Endothelial cell of umbilical vein (primary cell): Measurements from ENCODE around the gene EIF2B5. TPM values are rescaled to one million over a fixed set of nuclear protein-coding genes. Genes with fewer than 3 reads are reported as not detected.

Experiments
- BruUV-seq: library from RNA; stranded (reverse); fragments of 400-500 nt; replicated peaks from 2 replicates; lab custom pipeline; 2021; lab: Mats Ljungman, UMichigan
- CTCF ChIA-PET: fragments of 300-600, 350-600 bp; sonication (Branson Sonifier 250); formaldehyde crosslinking; loops from one replicate; lab custom pipeline; 2021; ENCODE audit warnings: antibody characterized with exemption, inconsistent platforms; lab: Charles Lee
- POLR2A ChIA-PET: fragments of 300-600, 350-600 bp; sonication (Branson Sonifier 250); formaldehyde crosslinking; loops from one replicate; lab custom pipeline; 2021; ENCODE audit warnings: antibody characterized with exemption, inconsistent platforms; lab: Charles Lee
- DNase-seq: peaks from one replicate; pipeline ENCODE4 v3.0.0-alpha.2; 2011; ENCODE audit warnings: low read depth, low spot score
- FAIRE-seq: peaks from 2 replicates; lab custom pipeline; 2011; peaks lifted over from hg19 to GRCh38; lab: Jason Lieb, UNC
- H2AFZ ChIP-seq: 2 replicates; pipeline ENCODE4 v1.6.0; 2012; ENCODE audit warnings: low read depth, low read length, control low read depth, inconsistent platforms
- H3K27ac ChIP-seq: 2 replicates; pipeline ENCODE4 v1.5.1; 2011; ENCODE audit warnings: low read depth, mild to moderate bottlenecking, control low read depth, low read length, moderate library complexity; ENCODE audit not compliant: insufficient read depth
- H3K27me3 ChIP-seq, 2 experiments: 2 replicates each; pipeline versions ENCODE4 v1.6.0 to v1.6.1; 2011; ENCODE audit warnings: low read length in 2 of 2, mixed read lengths in 1 of 2; ENCODE audit not compliant: control insufficient read depth in 2 of 2, insufficient read depth in 2 of 2
- H3K36me3 ChIP-seq, 2 experiments: 2 replicates in 1 of 2; 3 replicates in 1 of 2; pipeline ENCODE4 v1.5.1; 2011; ENCODE audit warnings: low read length in 2 of 2, mild to moderate bottlenecking in 1 of 2, moderate library complexity in 1 of 2; ENCODE audit not compliant: control insufficient read depth in 2 of 2, insufficient read depth in 2 of 2; ENCODE audit errors: extremely low read depth in 1 of 2
- H3K4me1 ChIP-seq: 3 replicates; pipeline ENCODE4 v1.5.1; 2011; ENCODE audit warnings: mild to moderate bottlenecking, low read length; ENCODE audit not compliant: control insufficient read depth, insufficient read depth; ENCODE audit errors: extremely low read depth
- H3K4me2 ChIP-seq: 2 replicates; pipeline ENCODE4 v1.6.1; 2011; ENCODE audit warnings: low read length, control low read depth, mixed read lengths; ENCODE audit not compliant: insufficient read depth
- H3K4me3 ChIP-seq, 3 experiments: fragments of 200-600 bp in 1 of 3; sonication (generic), shearing (Covaris generic) in 1 of 3; replicated peaks in 1 of 3; 2 replicates each; pipeline ENCODE4 v1.5.1; 2011 to 2016; ENCODE audit warnings: control low read depth in 3 of 3, low read length in 3 of 3, mild to moderate bottlenecking in 2 of 3, inconsistent platforms in 1 of 3, low read depth in 1 of 3, moderate library complexity in 1 of 3; ENCODE audit not compliant: insufficient read depth in 1 of 3
- H3K79me2 ChIP-seq: 2 replicates; pipeline ENCODE4 v1.6.0; 2012; ENCODE audit warnings: low read length, inconsistent platforms; ENCODE audit not compliant: control insufficient read depth, insufficient read depth
- H3K9ac ChIP-seq: replicated peaks from 2 replicates; pipeline ENCODE3; 2011; ENCODE audit warnings: low read length, control low read depth; ENCODE audit not compliant: insufficient read depth; ENCODE audit errors: extremely low read depth
- H3K9me1 ChIP-seq: replicated peaks from 3 replicates; pipeline ENCODE4 v1.6.0; 2011; ENCODE audit warnings: mild to moderate bottlenecking, low read length; ENCODE audit not compliant: control insufficient read depth, insufficient read depth; ENCODE audit errors: extremely low read depth
- H3K9me3 ChIP-seq: replicated peaks from 2 replicates; pipeline ENCODE4 v1.5.1; 2012; ENCODE audit warnings: low read length, inconsistent platforms; ENCODE audit not compliant: control insufficient read depth, insufficient read depth
- H4K20me1 ChIP-seq: replicated peaks from 2 replicates; pipeline ENCODE3; 2011; ENCODE audit warnings: mild to moderate bottlenecking, low read length; ENCODE audit not compliant: control insufficient read depth, insufficient read depth; ENCODE audit errors: extremely low read depth
- EZH2 ChIP-seq: IDR thresholded peaks from 2 replicates; pipeline ENCODE4 v1.6.1; 2012; ENCODE audit warnings: borderline replicate concordance, low read depth, mild to moderate bottlenecking, moderate library complexity, low read length, inconsistent platforms; ENCODE audit not compliant: severe bottlenecking
- FOS ChIP-seq: IDR thresholded peaks from 2 replicates; pipeline ENCODE4 v1.6.1; 2011; ENCODE audit warnings: mild to moderate bottlenecking, low read length, moderate library complexity, borderline replicate concordance; ENCODE audit not compliant: insufficient read depth
- GATA2 ChIP-seq: IDR thresholded peaks from 2 replicates; pipeline ENCODE4 v1.7.0; 2011; ENCODE audit warnings: low read depth, mild to moderate bottlenecking, moderate library complexity, mixed read lengths, low read length; ENCODE audit not compliant: insufficient read length, insufficient read depth
- JUN ChIP-seq: IDR thresholded peaks from 2 replicates; pipeline ENCODE4 v1.6.1; 2011; ENCODE audit warnings: borderline replicate concordance, low read depth; ENCODE audit not compliant: insufficient read length, insufficient read depth
- MAX ChIP-seq: IDR thresholded peaks from 2 replicates; pipeline ENCODE4 v1.6.1; 2011; ENCODE audit not compliant: insufficient read depth, insufficient read length
- MYC ChIP-seq: IDR thresholded peaks from one replicate; pipeline ENCODE4 v1.6.1; 2011; ENCODE audit warnings: mild to moderate bottlenecking, low read depth, low read length
- POLR2A ChIP-seq: IDR thresholded peaks from 2 replicates; pipeline ENCODE4 v1.6.1; 2012; ENCODE audit warnings: low read depth, mild to moderate bottlenecking, control low read depth, low read length
- POLR2AphosphoS5 ChIP-seq: IDR thresholded peaks from 2 replicates; pipeline ENCODE4 v1.6.1; 2012; ENCODE audit warnings: low read depth, mild to moderate bottlenecking, control low read depth, low read length, moderate library complexity; ENCODE audit not compliant: insufficient read depth
- dilution Hi-C: fragments of 300-500 bp; cut with MboI; formaldehyde crosslinking; loops from one replicate; pipeline ENCODE4 v1.15.0; 2019; ENCODE audit warnings: low sequenced_read_pairs; ENCODE audit not compliant: extremely low pct_ligation_motif_present
- intact Hi-C: fragments of 100-400 bp; cut with micrococcal nuclease; formaldehyde crosslinking; loops from one replicate; pipeline ENCODE4 v1.10.0; 2022
- polyA plus RNA-seq, 4 experiments: library from polyadenylated mRNA; depleted of rRNA in 3 of 4; stranded (reverse) in 3 of 4; unstranded in 1 of 4; fragments of >200 nt; gene quantifications; 2 replicates each; pipeline versions ENCODE4 v1.2.1 to v1.2.3, GENCODE V29; 2011 to 2012; ENCODE audit warnings: missing spikeins in 1 of 4
- total RNA-seq: library from RNA; stranded (reverse); gene quantifications from 2 replicates; pipeline ENCODE4 v1.2.3, GENCODE V29; 2021
- TF ChIP-seq, protein P1 (sequence below), 2 donors: IDR thresholded peaks; 1 replicate in 1 of 2; 2 replicates in 1 of 2; pipeline ENCODE4 v1.5.1; 2011; ENCODE audit warnings: low read length in 2 of 2, mild to moderate bottlenecking in 2 of 2, moderate library complexity in 2 of 2, control low read depth in 1 of 2, inconsistent platforms in 1 of 2, low read depth in 1 of 2; ENCODE audit not compliant: insufficient read depth in 1 of 2; ENCODE audit errors: extremely low read depth in 1 of 2

The EIF2B5 gene
- total and polyA plus RNA-seq, 2 donors (not counting 3 experiments of a cell fraction or from before 2014, with no cell fraction given) = 42.7 to 44.7 TPM

DNA sequence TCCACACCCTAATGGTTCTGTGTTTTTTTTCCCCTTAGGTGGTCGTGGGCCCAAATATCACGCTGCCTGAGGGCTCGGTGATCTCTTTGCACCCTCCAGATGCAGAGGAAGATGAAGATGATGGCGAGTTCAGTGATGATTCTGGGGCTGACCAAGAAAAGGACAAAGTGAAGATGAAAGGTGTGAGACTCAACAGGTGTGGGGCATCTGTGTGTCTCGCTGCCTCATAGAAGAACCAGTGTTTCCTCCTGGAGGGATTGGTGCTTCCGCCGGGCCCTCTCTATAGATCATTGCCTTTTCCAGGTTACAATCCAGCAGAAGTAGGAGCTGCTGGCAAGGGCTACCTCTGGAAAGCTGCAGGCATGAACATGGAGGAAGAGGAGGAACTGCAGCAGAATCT, 7.0 kb downstream of the EIF2B5 start:
- Histone ChIP-seq H3K79me2 (peaks cover 9% of the 10 kb centered on the region), H3K4me3 (no peak overlapping the region), H2AFZ (no peak overlapping the region), H3K36me3 (peaks cover 37 to 38% of the 10 kb centered on the region in 2 experiments), H3K4me1 (peaks cover 2% of the 10 kb centered on the region), H3K9me3 (no peaks in the 10 kb centered on the region), H4K20me1 (no peaks in the 10 kb centered on the region), H3K27me3 (no peaks in the 10 kb centered on the region), H3K4me2 (no peak overlapping the region), H3K9me1 (no peaks in the 10 kb centered on the region), H3K27ac (no peak overlapping the region), H3K9ac (no peak overlapping the region)
- TSS peak; percentile 4 for BruUV-seq
- no peak for DNase-seq
- ChIA-PET POLR2A (no interaction called here), CTCF (no interaction called here)
- no peak for FAIRE-seq
- dilution Hi-C loops = no loop called here
- intact Hi-C loops = no loop called here
- TF ChIP-seq FOS = no peak
- TF ChIP-seq POLR2A = no peak
- no peak for TF ChIP-seq JUN
- no peak for TF ChIP-seq EZH2
- TF ChIP-seq MYC = no peak
- no peak for TF ChIP-seq GATA2
- TF ChIP-seq POLR2AphosphoS5 = no peak
- TF ChIP-seq, protein P1, sequence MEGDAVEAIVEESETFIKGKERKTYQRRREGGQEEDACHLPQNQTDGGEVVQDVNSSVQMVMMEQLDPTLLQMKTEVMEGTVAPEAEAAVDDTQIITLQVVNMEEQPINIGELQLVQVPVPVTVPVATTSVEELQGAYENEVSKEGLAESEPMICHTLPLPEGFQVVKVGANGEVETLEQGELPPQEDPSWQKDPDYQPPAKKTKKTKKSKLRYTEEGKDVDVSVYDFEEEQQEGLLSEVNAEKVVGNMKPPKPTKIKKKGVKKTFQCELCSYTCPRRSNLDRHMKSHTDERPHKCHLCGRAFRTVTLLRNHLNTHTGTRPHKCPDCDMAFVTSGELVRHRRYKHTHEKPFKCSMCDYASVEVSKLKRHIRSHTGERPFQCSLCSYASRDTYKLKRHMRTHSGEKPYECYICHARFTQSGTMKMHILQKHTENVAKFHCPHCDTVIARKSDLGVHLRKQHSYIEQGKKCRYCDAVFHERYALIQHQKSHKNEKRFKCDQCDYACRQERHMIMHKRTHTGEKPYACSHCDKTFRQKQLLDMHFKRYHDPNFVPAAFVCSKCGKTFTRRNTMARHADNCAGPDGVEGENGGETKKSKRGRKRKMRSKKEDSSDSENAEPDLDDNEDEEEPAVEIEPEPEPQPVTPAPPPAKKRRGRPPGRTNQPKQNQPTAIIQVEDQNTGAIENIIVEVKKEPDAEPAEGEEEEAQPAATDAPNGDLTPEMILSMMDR (IDR thresholded peaks at IDR 0.05; ENCODE audit: extremely low read depth in 1 of 2, insufficient read depth in 1 of 2, low read depth in 1 of 2, low read length in 2 of 2) = no peak
- TF ChIP-seq MAX = no peak
